Myocyte (in vitro differentiated cells): ENCODE results near the gene TMEM121B. TPM values are rescaled to one million over a fixed set of nuclear protein-coding genes. Genes with fewer than 3 reads are reported as not detected.
"Not testable (repeated sequence)": the region's sequence is repeated elsewhere in the genome, so short reads cannot be mapped to it uniquely, and the experiment has no call there.

Experiments used
- DNase-seq: peaks from one replicate; pipeline ENCODE4 v3.0.0-alpha.2; 2012; ENCODE audit warnings: low read depth
- polyA plus RNA-seq: library from polyadenylated mRNA; unstranded; fragments of >200 nt; gene quantifications from one replicate; pipeline ENCODE4 v1.2.1, GENCODE V29; 2012; ENCODE audit warnings: missing spikeins
- total RNA-seq: library from RNA; depleted of rRNA; stranded (reverse); fragments of >200 nt; gene quantifications from 2 replicates; pipeline ENCODE4 v1.2.3, GENCODE V29; 2014

The TMEM121B gene
- total RNA-seq = 2.8 and 3.2 TPM in 2 replicates
- 0.61 TPM for polyA plus RNA-seq

DNA sequence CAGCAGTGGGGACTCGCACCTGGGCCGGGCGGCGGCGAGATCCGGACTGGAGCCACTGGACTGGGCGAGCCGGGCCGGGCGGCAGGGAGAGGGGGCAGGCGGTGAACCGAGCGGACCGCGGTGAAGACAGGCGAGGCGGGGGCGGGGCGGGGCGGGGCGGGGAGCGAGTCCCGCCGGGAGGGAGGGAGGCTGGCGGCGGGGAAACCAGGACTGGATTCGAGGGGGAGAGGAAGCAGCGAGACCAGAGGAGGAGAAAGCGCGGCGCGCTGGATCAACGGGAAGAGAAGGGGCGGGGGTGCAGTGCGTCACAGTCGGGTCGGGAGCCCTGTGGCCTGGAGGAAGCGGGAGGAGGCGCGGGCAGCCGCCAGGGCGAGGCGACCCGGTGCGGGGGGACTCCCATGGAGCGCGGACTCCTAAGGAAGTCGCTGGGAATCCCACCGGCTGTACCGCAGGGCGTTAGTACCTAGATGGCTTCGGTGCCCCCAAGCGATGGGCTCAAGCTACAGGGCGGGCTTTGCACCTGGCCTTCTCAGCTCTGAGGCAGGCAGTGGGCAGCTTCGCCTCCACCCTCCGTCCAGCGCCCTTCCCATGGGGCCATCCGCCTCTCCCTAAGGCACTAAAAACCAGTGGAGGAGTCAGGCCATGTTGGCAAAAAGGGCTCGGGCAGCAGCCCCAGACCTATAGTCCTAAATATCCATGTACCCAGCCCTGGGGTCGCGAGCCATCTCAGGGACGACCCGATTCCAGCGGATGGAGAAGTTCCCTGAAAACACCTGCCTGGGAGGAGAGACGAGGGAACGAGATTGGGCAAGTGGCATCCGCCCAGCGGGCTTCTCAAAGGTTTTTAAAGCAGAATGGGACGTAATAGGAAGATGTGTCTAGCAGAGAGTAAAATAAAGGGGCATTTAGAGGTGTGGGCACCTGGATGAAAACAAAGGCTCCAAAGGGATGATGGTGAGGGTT is at the start of gene TMEM121B:
Gene TMEM121B, minus strand, starts transcription at position 128 of the 963 bp plus-strand sequence. CDS start 233 bp downstream, outside the sequence.
- DNase-seq = peak; percentile 83

DNA sequence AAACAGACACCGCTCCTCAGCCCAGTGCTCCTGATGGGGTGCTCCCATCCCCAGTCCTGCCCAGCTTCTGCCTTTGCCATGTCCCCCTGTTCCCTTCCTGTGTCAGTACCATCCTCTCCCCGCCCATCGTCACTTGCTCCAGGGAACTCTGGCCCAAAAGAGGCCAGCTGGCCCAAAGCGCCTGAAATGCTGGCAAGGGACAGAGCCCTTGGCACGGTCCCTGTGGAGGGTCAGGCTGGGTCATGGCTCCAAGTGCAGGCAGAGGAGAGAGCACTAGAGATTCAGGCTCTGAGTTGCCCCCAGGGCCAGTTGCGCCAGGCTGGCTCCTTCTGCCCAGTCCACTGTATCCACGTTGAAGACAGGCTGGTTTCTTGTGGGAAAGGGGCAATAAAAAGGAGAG is 46.3 kb upstream of the TMEM121B start:
- no peak for DNase-seq

DNA sequence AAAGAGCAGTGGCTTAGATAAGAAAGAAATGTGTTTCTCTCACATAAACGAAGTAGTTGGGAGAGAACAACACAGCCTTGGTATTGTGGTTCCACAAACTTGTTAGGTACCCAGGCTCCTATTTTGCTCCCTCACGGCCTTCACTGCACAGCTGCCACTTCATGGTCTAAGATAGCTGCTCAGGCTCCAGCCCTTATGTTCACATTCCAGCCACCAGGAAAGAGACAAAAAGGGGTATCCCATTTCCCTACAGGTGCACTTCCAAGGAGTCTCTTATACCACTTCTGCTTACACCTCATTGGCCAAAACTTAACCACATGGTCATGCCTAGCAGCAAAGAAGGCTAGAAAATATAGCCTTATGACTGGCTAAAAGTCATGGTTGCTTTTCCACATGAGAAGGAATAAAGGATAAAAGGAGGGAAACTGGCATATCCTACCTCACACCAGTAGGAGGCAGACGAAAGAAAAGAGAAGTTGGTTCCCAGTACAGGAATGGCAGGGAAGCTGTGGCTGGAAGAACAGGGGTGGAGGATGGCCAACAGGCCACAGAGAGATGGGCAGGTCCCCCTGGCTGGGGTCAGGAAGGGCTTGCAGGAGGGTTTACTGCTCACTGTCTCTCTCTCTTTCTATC is 43.3 kb upstream of the TMEM121B start:
- DNase-seq = no peak

DNA sequence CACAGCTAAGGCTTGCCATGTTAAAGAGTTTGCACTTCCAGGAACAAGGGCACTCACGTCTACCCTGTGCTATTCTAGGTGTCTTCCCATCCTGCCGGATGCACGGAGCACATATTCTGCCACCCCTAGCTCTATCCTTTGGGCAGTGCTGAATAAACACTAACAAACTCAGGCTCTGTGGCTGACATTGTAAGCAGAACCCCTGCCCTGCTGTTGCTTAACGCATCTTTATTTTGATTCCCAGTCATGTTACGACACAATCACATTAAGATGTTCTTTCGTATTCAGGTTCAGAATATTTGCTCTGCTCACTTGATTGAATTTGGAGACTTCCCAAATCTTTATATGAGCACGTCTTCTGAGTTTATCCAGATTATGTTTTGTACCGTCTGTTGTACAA is 41.6 kb upstream of the TMEM121B start:
- no peak for DNase-seq

DNA sequence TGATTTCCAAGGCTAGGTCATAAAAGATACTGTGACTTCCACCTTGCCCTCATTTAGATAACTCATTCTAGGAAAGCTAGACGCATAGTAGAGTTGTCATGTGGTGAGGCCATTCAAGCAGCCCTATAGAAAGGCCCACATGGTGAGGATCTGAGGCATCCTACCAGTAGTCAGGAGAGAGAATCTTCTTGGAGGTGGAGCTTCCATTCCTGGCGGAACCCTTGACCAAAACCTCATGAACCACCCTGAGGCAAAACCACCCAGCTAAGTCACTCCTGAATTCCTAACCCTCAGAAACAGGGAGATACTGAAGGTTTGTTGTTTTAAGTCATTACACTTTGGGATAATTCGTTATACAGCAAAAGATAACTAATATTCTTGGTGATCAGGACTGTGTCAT is 40.8 kb upstream of the TMEM121B start:
- DNase-seq = no peak

DNA sequence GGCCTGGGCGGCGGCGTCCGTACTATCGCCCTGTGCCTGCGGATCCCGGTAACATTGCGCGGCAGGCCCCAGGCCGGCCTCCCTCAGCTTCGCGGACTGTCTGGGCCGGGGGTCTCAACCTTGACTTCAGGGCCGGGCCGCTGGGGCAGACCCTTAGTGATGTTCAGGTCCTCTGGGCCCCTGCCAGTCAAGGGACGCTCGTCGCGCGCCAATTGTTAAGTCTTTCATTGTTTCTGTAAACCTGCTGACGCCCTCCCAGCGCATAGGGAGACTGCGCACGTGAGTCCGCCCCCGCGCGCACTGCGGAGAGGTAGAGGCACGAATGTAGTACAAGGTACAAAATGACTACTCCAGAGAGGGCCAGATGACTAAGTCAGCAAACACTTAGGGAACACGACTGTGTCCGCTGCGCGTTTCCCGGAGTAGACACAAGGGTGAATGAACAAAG is 38.4 kb upstream of the TMEM121B start:
- DNase-seq = peak; percentile 53

DNA sequence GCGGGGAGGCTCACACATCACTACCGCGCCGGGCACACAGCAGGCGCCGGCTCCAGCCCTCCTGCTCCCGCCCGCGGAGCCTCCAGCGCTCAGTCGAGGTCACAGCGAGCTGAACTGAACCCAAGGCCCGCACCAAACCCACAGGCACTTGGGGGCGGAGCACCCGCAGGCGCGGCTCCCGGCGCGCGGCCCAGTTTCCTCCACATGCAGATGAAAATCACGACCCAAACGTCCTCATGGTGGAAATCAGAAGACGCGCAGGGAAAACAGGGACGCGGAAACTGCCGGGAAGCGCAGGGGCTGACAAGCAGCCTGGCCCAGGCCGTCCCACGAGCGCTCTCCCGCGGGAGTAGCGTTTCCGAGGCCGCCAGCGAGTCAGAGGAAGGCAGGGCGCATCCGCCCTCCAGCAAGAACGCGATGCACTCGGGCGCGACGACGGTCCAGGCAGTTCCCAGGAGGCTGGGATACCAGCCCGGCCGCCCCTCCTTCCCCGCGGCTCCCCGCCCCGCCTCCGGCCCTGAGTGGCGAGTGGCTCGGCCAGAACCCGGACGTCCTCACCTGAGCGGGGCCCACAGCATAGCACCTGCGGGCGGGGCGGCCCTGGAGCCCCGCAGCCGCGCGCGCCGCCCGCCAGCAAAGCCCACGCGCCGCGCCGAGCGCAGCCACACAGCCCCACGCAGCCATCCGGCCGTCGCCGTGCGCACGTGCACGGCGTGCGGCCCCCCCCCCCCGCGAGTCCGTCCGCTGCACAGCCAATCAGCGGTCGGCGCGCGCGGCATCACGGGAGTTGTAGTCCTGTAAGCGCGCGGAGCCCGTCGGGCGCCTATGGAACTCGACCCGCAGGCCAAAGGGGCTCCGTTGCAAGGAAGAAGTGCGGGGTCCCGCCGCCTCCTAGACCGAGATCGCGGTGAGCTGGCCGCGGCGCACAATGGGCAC is 37.7 kb upstream of the TMEM121B start, which contains the start of gene HDHD5:
Gene HDHD5, minus strand, starts transcription at position 710 of the 936 bp plus-strand sequence. Its CDS starts 26 bp downstream, at position 684.
- DNase-seq = peak; percentile 88

DNA sequence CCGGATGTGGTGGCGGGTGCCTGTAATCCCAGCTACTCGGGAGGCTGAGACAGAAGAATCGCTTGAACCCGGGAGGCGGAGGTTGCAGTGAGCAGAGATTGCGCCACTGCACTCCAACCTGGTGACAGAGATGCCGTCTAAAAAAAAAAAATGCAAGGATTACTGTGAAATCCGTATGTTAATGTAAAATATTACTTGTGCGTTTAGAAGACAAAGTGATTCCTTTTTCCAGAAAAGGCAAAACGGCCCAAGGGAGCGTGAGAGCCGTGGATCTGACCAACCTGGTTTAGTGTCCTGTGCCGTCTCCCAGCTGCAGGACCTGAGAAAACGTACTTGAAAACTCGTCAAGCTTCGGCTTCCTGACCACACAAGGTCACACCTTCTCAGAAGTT is 37.0 kb upstream of the TMEM121B start:
- no peak for DNase-seq

DNA sequence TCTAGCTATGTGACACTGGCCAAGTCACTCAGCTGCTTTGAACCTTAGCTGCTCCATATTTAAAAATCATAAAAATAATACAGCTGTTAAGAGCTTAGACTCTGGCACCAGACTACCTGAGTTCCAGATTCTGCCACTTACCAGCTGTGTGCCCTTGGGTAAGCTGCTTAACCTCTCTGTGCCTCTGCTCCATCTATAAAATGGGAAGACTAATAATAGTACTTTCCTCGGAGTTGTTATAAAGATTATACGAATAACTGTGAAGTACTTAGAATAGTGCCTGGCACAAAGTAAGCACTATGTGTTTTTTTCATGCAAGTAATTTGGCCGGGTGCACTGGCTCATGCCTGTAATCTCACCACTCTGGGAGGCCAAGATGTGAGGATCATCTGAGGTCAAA is 36.6 kb upstream of the TMEM121B start:
- DNase-seq = no peak

DNA sequence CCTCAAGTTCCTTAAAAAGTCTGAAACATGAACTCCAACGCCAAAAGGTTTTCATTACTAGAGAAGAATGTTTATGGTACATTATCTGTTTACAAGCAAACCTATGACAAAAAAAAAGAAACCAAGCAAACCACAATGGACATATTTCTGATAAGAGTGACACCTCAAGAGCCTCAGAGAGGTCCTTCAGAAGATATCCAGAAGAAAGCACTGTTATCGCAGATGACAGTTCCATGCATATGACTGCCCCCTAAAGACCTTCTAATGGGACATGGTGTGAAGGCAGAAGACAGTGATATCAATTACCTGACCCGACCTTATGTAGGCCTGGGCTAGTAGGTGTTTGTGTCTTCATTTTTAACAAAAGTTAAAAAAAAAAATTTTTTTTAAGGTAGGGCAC is 34.8 kb upstream of the TMEM121B start:
- DNase-seq = no peak

DNA sequence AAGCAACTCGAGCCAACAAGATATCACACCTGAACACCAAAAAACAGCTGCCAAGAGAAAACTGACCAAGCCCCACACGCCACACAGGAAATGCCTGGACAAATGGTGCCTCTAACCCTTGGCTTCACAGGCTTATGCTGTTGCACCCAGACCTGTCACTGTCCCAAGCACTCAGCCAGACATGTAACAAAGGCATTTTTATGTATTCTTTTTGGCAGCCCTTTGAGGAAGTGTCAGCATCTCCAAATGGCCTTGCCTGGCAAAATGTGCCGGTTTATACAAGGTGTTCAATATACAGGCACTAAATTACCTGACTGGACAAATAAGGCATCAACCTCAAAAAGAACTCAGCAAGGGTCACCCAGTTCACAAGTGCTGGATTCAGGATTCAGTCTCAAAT is 31.8 kb upstream of the TMEM121B start:
- no peak for DNase-seq

DNA sequence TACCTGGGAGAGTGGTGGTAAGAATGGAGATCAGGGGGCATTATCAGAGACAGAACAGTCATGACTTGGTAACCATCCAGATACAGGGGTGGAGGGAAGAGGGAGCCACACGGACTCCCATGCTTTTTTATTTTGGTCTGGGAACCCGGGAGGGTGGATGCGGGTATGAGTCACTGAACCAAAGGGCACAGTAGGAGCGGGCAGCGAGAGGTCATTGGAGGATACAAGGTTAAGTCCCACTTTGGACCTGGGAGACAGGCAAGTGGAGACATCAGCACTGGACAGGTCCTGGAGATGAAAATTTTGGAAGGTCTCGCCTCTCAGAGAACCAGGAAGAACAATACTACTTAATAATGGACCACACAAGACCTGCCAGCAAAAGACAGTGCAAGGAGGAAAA is 31.2 kb upstream of the TMEM121B start:
- DNase-seq = peak; percentile 68

DNA sequence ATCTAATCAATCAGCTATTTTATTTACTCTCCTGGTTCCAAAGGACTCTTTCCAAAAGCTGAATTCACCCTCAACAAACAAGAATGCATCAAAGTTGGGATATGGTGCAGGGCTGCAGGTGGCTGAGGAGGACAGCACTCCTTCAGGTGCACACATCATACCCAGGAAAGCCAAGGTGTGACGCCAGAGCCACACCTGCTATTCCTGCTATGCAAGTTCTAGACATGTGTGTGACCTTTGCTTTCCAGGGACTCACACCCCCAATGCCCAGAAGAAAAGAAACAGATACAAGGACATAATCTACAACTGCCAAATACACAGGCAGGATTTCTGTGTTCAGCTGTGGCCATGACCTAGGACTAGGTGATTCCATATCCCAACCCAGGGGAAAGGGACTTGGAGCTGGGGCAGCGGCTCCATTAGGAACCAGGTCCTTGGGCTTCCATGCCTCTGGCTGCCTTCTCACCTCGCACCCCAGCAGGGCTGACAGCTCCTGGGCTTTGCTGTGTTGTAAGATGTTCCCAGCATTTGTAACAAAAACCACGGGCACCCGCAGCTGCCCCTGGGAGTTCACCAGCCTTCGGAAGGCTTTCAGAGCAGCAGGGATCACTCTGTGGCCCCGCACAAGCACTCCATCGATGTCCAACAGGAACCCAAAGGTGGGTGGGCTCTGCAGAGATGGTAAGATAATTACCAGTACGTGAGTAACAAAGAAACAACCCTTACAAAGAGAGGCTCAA is 28.1 kb upstream of the TMEM121B start:
- peak; percentile 17 for DNase-seq

DNA sequence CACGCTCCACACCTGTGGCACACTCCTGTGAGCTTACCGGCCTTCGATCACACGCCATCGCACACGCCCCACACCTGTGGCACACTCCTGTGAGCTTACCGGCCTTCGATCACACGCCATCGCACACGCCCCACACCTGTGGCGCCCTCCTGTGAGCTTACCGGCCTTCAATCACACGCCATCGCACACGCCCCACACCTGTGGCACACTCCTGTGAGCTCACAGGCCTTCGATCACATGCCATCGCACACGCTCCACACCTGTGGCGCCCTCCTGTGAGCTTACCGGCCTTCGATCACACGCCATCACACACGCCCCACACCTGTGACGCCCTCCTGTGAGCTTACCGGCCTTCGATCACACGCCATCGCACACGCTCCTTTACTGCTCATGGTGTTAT is 26.3 kb upstream of the TMEM121B start:
- DNase-seq = not testable (repeated sequence)

DNA sequence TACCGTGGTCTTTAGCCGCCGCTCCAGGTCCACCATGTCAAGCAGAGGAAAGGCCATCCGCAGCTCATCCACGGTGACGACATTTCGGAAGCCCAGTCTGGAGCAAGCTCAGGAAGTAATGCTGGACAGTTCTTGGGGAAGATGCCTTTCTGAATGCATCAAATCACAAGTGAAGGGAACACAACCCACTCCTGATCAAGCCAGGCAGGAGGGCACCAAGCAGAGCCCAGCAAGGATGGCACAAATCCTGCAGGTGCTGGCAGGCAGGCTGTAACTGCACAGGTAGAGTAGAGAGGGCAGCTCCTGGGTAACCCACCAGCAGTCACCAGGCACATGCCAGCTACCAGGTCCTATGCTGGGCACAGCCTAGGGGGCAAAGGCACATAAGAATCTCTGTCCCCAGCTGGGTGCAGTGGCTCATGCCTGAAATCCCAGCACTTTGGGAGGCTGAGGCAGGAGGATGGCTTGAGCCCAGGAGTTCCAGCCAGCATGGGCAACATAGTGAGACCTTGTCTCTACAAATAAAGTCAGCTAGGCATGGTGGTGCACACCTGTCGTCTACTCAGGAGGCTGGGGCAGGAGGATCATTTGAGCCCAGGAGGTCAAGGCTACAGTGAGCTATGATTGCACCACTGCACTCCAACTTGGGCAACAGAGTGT is 24.0 kb upstream of the TMEM121B start:
- no peak for DNase-seq

DNA sequence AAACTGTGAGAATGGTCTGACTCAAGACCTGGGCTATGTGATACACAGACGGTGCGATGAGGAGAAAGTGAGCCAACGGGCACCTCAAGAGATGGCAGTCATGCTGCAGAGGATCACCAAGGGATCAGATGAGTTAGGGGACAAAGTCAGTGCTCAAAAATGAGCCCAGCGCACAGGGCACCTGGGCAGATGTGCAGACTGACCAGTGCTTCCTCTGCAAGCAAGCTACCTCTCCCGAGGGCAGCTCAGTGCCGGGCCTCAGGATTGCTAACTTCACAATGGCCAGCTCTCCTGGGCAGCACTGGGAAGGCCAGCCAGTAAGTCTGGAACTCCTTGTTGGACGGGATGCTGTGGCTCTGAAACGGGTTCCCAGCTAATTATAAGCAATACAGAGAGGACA is 22.7 kb upstream of the TMEM121B start:
- no peak for DNase-seq

DNA sequence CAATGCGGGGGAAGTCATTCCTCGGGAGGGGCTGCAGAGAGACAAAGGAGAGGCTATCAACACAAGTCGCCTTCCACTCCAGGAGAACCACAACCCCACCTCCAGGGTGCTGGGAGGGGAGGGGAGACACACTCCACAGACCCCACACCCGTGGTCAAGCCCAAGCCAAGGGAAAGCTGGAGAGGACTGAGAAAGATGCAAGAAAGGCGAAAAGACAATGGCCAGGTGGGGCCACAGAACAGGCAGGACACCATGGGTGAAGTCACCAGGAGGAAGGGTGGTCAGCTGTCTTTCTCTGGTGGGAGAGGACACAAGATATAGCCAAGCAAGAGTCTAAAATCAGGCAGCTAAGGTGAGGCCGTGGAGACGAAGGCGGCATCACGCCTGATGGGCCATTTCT is 21.9 kb upstream of the TMEM121B start:
- DNase-seq = no peak

DNA sequence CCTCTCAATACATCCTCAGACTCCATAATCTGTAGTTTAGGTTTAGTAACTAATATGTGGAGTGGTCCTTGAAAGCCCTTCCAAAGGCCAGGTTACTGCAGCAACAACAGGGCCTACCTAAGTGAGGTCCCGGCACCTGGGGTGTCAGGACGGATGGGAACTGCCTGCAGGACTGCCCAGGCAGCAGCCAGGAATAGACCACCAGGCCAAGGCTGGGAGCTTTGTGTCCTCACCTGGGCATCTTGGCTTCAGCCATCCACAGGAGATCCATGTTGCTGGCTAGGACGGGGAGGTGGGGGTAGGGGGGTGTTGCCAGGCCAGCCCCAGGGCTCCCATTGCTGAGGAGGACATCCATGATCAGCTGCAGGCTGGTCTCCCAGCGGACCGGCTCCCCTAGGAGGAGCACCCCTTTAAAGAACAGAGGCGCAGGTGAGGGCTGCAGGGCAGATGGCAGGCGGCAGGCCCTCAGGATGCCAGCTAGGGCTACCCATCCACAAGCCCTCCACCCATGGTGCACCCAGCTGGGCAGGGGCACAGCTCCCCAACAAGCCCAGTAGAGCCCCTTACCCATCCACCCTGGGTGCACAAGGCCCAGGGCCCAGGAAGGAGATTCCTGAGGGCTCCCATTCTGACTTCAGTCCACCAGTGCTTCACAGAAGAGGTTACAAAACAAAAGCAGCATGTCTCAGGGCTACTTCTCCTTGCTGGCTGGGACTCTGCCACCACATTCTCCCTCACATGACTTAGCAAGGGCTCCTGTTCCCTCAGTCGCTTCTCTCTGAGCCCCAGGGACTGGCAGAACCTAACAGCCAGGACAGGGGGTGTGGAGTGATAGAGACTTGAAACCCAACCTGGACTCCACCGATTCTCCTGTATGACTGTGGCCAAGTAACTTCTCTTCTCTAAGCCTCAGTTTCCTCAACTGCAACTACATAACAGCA is 19.9 kb upstream of the TMEM121B start:
- no peak for DNase-seq

DNA sequence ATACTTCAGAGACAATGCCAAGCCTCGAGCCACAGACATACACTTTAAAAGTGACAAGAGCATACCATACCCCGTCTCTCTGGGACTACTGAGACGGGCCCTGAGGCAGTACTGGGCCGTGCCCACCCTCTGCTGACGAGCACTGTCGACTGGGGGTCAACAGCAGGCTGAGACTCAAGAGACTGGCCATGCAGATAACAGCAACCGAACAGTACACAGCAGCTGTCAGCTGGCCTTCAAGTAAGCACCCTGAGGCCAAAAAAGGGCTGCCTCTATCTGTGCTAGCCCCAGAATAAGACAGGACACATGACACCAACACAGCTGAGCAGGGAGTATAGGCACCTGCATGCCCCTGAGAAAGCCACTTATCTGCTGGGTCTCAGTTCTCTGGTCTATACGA is 18.9 kb upstream of the TMEM121B start:
- DNase-seq = peak; percentile 56
